Measurements from ENCODE around the gene NUDCD3.

Gene NUDCD3

GRCh38 chr7:44490351-44491200, at the start of gene NUDCD3:
NUDCD3 (minus strand) TSS chr7:44490658; CDS start chr7:44490600, 58 bp downstream.
- peak; percentile 66 to 76 for DNase-seq (ENCODE audit: low read depth in 2 of 2)

GRCh38 chr7:44539669-44540506, 49.4 kb upstream of the NUDCD3 start:
- no peak for DNase-seq (ENCODE audit: low read depth in 2 of 2)

- DNase-seq (ENCODE audit: low read depth in 2 of 2): no peak
These were observed 48.6 kb upstream of the NUDCD3 start for GRCh38 chr7:44538798-44539668.

- DNase-seq (ENCODE audit: low read depth in 2 of 2): no peak
These were observed 47.8 kb upstream of the NUDCD3 start for GRCh38 chr7:44538093-44538797.

GRCh38 chr7:44537442-44537841, 47.0 kb upstream of the NUDCD3 start:
- DNase-seq (ENCODE audit: low read depth in 2 of 2): no peak

- no peak for DNase-seq (ENCODE audit: low read depth in 2 of 2)
These were observed 45.6 kb upstream of the NUDCD3 start for GRCh38 chr7:44536090-44536489.

GRCh38 chr7:44535348-44536064, 45.0 kb upstream of the NUDCD3 start:
- no peak for DNase-seq (ENCODE audit: low read depth in 2 of 2)

- DNase-seq (ENCODE audit: low read depth in 2 of 2): peak; percentile 30 to 54
These were observed 44.0 kb upstream of the NUDCD3 start for GRCh38 chr7:44534501-44534900.

- no peak for DNase-seq (ENCODE audit: low read depth in 2 of 2)
These were observed 43.6 kb upstream of the NUDCD3 start for GRCh38 chr7:44534087-44534486.

- no peak for DNase-seq (ENCODE audit: low read depth in 2 of 2)
These were observed 43.0 kb upstream of the NUDCD3 start for GRCh38 chr7:44533301-44534055.

GRCh38 chr7:44531421-44532380, 41.2 kb upstream of the NUDCD3 start:
- DNase-seq (ENCODE audit: low read depth in 2 of 2): no peak

- DNase-seq (ENCODE audit: low read depth in 2 of 2): no peak
These were observed 40.5 kb upstream of the NUDCD3 start for GRCh38 chr7:44530990-44531389.

GRCh38 chr7:44524811-44525388, 34.4 kb upstream of the NUDCD3 start:
- no peak for DNase-seq (ENCODE audit: low read depth in 2 of 2)

- no peak for DNase-seq (ENCODE audit: low read depth in 2 of 2)
These were observed 31.9 kb upstream of the NUDCD3 start for GRCh38 chr7:44522315-44522714.

GRCh38 chr7:44521347-44522095, 31.1 kb upstream of the NUDCD3 start:
- DNase-seq (ENCODE audit: low read depth in 2 of 2): no peak

GRCh38 chr7:44520574-44520973, 30.1 kb upstream of the NUDCD3 start:
- DNase-seq (ENCODE audit: low read depth in 2 of 2): no peak

- no peak for DNase-seq (ENCODE audit: low read depth in 2 of 2)
These were observed 29.1 kb upstream of the NUDCD3 start for GRCh38 chr7:44519546-44519945.

All from stimulated activated CD4-positive, alpha-beta T cell treated with anti-CD3 and anti-CD28 coated beads, Interleukin-15, amount 100 ng/mL, for 48 hours (primary cell).